ENCODE measurements around the gene TTC17. TPM values are rescaled to one million over a fixed set of nuclear protein-coding genes. Genes with fewer than 3 reads are reported as not detected.

TTC17 gene
- polyA plus RNA-seq, 3 donors = 34.7 to 82.5 (median 40.8) TPM

DNA sequence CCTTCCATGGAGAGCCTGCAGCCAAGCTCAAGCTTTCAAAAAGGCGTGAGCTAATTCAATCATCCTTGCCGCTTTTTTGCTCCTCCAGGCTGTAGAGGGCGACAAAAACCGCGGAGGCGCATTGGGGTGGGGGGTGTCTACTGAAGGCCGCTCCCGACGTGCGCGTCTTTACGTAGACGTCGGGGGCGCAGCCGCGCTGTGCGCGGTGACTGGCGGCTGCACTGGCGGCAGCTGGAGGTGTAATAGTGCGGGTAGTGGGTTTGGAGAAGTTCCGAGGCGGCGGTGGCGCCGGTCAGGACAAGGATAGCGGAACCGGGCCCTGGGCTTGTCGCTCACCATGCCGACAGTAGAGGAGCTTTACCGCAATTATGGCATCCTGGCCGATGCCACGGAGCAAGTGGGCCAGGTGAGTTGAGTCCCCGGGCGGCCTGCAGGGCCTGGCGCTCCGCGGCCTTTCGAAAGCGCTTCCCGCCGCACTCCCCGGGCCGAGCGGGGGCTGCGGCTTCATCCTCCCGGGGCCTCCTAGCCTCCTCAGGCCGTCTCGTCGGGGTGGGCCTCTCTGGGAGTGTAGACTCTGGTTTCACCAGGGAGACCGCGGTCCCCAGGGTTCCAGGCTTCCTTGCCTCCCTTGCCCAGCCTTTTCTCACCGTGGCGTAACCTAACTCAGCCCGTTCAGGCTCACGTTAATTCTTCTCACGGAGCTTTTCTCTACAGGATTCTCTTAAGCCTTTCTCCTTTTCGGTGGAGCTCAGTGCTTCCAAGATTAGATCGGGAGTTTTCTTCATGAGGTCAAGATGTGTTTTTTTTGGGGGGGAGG is 46.7 kb upstream of the TTC17 start, which contains the start of gene API5:
Gene API5 (plus strand): TSS at position 206 of the 817 bp plus-strand sequence. CDS start 132 bp downstream, at position 338.
- peak within 1 kb of the TSS; percentile 64 to 89 for H3K27ac ChIP-seq (ENCODE audit: low read depth in 1 of 2, low read length in 2 of 2)
- H3K4me3 Mint-ChIP-seq = peak within 1 kb of the TSS; percentile 85 to 98
- H3K4me1 Mint-ChIP-seq = peaks cover 33% of the 10 kb centered on the region

DNA sequence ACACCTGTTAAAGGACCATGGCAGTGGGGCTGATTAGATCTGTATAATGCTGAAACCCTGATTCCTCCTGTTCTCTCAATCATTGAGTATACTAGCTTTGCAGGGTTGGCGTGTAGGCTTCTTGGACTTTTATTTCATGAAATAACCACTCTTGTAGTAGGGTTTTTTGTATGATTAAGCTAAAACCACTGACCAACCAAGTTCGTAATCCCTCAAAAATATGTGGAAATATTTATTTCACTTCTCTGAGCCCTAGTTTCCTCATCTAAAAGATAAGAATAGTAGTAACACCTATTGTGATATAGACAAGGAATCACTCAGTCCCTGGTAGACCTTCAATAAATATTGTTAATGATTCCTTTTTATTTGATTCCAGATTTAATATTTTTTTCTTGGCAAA is 42.8 kb upstream of the TTC17 start:
- no peak overlapping the region for H2AFZ ChIP-seq (ENCODE audit: insufficient read depth, low read depth, low read length, poor library complexity, severe bottlenecking)
- Mint-ChIP-seq H3K36me3 (peaks cover 15 to 24% of the 10 kb centered on the region in 2 donors), H3K4me1 (peaks cover 33% of the 10 kb centered on the region), H3K4me3 (no peak overlapping the region), H3K27ac (no peak overlapping the region), H3K9me3 (no peaks in the 10 kb centered on the region), H3K27me3 (ENCODE audit: low read depth in 3 of 3) (peaks cover 0 to 2% (median 0%) of the 10 kb centered on the region in 3 donors)
- no peak for DNase-seq
- TF ChIP-seq, protein P1, sequence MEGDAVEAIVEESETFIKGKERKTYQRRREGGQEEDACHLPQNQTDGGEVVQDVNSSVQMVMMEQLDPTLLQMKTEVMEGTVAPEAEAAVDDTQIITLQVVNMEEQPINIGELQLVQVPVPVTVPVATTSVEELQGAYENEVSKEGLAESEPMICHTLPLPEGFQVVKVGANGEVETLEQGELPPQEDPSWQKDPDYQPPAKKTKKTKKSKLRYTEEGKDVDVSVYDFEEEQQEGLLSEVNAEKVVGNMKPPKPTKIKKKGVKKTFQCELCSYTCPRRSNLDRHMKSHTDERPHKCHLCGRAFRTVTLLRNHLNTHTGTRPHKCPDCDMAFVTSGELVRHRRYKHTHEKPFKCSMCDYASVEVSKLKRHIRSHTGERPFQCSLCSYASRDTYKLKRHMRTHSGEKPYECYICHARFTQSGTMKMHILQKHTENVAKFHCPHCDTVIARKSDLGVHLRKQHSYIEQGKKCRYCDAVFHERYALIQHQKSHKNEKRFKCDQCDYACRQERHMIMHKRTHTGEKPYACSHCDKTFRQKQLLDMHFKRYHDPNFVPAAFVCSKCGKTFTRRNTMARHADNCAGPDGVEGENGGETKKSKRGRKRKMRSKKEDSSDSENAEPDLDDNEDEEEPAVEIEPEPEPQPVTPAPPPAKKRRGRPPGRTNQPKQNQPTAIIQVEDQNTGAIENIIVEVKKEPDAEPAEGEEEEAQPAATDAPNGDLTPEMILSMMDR (IDR thresholded peaks at IDR 0.05) = no peak
- H3K4me3 ChIP-seq (replicated peaks in 1 of 3; ENCODE audit: low read depth in 2 of 3, low read length in 3 of 3) = no peak overlapping the region
- H4K20me1 ChIP-seq (ENCODE audit: insufficient read depth, low read length) = peaks cover 59% of the 10 kb centered on the region
- peaks cover 23 to 49% of the 10 kb centered on the region in 2 donors for H3K36me3 ChIP-seq (replicated peaks in 1 of 2; ENCODE audit: control insufficient read depth in 1 of 2, insufficient read depth in 2 of 2, low read length in 2 of 2)
- peaks cover 13 to 20% of the 10 kb centered on the region in 2 donors for H3K4me1 ChIP-seq (ENCODE audit: control insufficient read depth in 1 of 2, insufficient read depth in 2 of 2, low read length in 2 of 2)
- WGBS (ENCODE audit: insufficient coverage) = no CpG with 5 or more reads among the region's 2 CpGs
- H3K9me3 ChIP-seq (replicated peaks in 1 of 2; ENCODE audit: control insufficient read depth in 1 of 2, insufficient read depth in 1 of 2, low read length in 2 of 2) = no peaks in the 10 kb centered on the region
- H3K27me3 ChIP-seq (ENCODE audit: control insufficient read depth in 2 of 2, insufficient read depth in 2 of 2, low read length in 2 of 2) = no peaks in the 10 kb centered on the region
- H3K4me2 ChIP-seq (replicated peaks; ENCODE audit: extremely low read depth, low read length, poor library complexity, severe bottlenecking) = no peak overlapping the region
- no peak overlapping the region for H3K9ac ChIP-seq (ENCODE audit: insufficient read depth, low read length, poor library complexity, severe bottlenecking)
- peaks cover 70% of the 10 kb centered on the region for H3K79me2 ChIP-seq (ENCODE audit: insufficient read depth, low read length)
- intact Hi-C loops (cut with micrococcal nuclease) = no loop called here
- no peak overlapping the region for H3K27ac ChIP-seq (ENCODE audit: low read depth in 1 of 2, low read length in 2 of 2)

More for the DNA sequence above, 46.7 kb upstream of the TTC17 start, which contains the start of gene API5:
- Histone ChIP-seq H3K79me2 (ENCODE audit: insufficient read depth, low read length) (peaks cover 50% of the 10 kb centered on the region), H3K36me3 (replicated peaks in 1 of 2; ENCODE audit: control insufficient read depth in 1 of 2, insufficient read depth in 2 of 2, low read length in 2 of 2) (peaks cover 0 to 10% of the 10 kb centered on the region in 2 donors), H3K9me3 (replicated peaks in 1 of 2; ENCODE audit: control insufficient read depth in 1 of 2, insufficient read depth in 1 of 2, low read length in 2 of 2) (no peaks in the 10 kb centered on the region), H3K4me2 (replicated peaks; ENCODE audit: extremely low read depth, low read length, poor library complexity, severe bottlenecking) (peak within 1 kb of the TSS; percentile 85), H3K4me3 (replicated peaks in 1 of 3; ENCODE audit: low read depth in 2 of 3, low read length in 3 of 3) (peak within 1 kb of the TSS; percentile 49 to 85 (median 82)), H3K4me1 (ENCODE audit: control insufficient read depth in 1 of 2, insufficient read depth in 2 of 2, low read length in 2 of 2) (peaks cover 13 to 20% of the 10 kb centered on the region in 2 donors), H2AFZ (ENCODE audit: insufficient read depth, low read depth, low read length, poor library complexity, severe bottlenecking) (peak within 1 kb of the TSS; percentile 88), H3K27me3 (ENCODE audit: control insufficient read depth in 2 of 2, insufficient read depth in 2 of 2, low read length in 2 of 2) (no peaks in the 10 kb centered on the region), H4K20me1 (ENCODE audit: insufficient read depth, low read length) (peaks cover 42% of the 10 kb centered on the region), H3K9ac (ENCODE audit: insufficient read depth, low read length, poor library complexity, severe bottlenecking) (peak within 1 kb of the TSS; percentile 85)
- no peaks in the 10 kb centered on the region for H3K36me3 Mint-ChIP-seq
- peaks cover 0 to 3% (median 0%) of the 10 kb centered on the region in 7 donors for H3K9me3 Mint-ChIP-seq
- H3K27ac Mint-ChIP-seq = peak within 1 kb of the TSS; percentile 83 to 95 (median 91)
- peak; percentile 93 to 95 (median 93) for DNase-seq
- TF ChIP-seq, protein P1 (IDR thresholded peaks at IDR 0.05) = peak; percentile 71
- intact Hi-C loops (cut with micrococcal nuclease) = loop anchor here in 1 of 2 donors (1.0 kb wide), 1 partner anchor 46 kb away; the partner anchor contains the start of gene TTC17
- WGBS (ENCODE audit: insufficient coverage) = under 1% methylated on average over 50 of the region's 60 CpGs
- H3K27me3 Mint-ChIP-seq (ENCODE audit: low read depth in 3 of 3) = peaks cover 4 to 8% (median 6%) of the 10 kb centered on the region in 3 donors

Data from CD14-positive monocyte (primary cell).